GM18520 (cell line): ENCODE measurements around the gene UNCX.
"Not testable (repeated sequence)": the region's sequence is repeated elsewhere in the genome, so short reads cannot be mapped to it uniquely, and the experiment has no call there.

Experiments
- ATAC-seq: cut with Tn5 transposase; IDR thresholded peaks from one replicate; pipeline ENCODE4 v1.9.1; 2021; ENCODE audit not compliant: unreplicated experiment

UNCX gene

DNA sequence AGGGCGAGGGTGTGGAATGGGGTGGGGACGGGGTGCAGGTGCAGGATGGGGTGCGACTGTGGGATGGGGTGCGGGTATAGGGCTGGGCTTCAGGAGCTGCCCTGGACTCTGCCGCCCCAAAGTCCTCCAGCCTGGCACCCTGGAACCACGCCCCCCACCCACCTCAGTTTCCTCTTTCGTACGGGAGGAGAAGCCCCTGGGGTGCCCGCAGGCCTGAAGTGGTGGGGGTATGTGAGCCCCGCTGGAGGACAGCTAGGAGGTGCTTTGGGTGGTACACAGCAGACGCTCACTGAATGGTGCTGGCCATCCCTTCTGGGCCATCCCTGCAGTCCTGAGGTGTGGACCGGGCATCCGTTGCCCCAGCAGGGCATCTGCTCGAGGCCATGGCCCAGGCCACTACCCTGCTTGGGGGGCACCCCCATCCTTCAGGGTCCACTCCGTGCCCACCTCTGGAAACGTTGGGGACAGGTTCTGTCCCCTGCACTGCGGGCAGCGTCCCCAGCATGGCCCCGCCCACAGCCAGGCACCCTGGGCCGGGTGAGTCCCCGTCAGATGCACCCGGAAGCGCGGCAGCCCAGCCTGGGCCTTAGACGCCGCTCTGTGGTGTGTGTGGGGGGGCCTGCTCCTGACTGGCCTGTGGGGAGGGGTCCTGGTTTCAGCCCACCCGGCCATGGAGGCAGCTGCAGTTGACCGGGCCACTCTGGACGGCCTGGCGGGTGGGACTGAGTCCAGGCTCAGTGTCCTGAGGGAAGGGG lies 41.6 kb downstream of the UNCX start:
- no peak for ATAC-seq

GRCh38 chr7:1274876-1275375 lies 42.3 kb downstream of the UNCX start:
- no peak for ATAC-seq

DNA sequence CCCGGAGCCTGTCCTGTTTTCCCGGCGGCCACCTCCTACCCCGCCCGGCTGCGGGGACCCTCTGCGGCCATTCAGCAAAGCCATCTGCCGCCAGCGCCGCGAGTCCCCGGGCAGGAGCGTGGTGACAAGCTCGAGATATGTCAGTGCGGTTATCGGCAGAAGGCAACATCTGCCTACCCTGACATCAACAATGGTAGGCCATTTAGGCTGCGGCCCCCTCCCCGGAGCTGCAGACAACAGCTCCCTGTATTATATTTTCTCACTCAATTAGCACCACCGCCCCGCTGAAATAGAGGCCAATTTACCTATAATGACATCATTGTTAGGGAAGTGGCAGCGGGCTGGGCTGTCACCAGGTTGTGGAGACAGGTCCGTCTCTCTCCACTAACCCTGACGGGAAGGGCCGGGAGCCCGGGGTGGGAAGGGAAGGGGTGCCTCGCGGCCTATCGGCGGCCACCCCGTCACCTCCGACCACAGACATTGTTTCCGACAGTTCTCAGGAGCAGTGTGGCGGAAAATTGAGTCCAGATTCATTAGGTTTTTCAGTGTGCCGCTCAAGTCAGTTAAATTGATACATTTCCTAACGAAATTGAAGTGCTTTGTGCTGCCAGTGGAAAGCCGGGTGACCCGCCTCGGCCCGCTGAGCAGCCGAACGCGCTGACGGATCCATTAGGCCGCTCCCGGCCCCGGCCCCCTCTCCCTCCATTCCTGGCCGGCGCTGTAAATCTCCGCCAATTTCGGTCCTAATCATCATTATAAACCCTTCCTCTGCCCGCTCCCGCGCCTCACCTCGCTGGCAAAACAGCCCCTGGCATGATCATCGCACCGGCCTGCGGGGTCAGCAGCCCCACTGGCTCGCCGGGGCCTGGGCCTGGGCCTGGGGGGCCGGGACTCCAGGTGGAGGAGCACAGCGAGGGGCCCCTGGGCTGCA lies 43.0 kb downstream of the UNCX start:
- no peak for ATAC-seq

- no peak for ATAC-seq
Measured at GRCh38 chr7:1276626-1277175, 44.0 kb downstream of the UNCX start.

DNA sequence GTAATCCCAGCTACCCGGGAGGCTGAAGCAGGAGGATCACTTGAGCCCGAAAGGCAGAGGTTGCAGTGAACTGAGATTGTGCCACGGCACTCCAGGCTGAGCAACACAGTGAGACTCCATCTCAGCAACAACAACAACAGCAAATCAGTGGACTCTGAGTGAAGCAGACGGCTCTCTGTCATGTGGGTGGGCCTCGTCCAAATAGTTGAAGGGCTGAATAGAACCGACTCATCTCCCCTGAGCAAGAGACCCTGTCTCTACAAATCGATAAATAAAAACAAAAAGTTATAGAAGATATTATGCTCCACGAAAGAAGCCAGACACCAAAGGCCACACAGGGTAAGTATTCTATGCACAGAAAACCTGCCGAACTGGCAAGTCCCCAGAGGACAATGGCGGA lies 45.9 kb downstream of the UNCX start:
- no peak for ATAC-seq

GRCh38 chr7:1279041-1279440 lies 46.4 kb downstream of the UNCX start:
- no peak for ATAC-seq

GRCh38 chr7:1279895-1280294 lies 47.2 kb downstream of the UNCX start:
- ATAC-seq = not testable (repeated sequence)

GRCh38 chr7:1281068-1281467 lies 48.4 kb downstream of the UNCX start:
- no peak for ATAC-seq

DNA sequence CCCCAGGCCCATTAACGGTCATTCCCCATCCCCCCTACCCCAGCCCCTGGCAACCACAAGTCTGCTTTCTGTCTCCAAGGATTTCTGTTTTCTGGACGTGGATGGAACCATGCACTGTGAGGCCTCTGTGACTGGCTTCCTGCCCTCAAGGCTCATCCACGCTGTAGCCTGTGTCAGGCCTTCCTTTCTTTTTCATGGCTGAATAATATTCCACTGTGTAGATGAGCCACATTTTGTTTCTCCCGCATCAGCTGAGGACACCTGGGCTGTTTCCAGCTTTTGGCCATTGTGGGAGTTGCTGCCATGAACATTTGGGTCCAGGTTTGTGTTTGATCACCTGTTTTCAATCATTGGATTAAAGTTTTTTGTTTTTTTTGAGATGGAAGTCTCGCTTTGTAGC lies 50.0 kb downstream of the UNCX start:
- no peak for ATAC-seq

DNA sequence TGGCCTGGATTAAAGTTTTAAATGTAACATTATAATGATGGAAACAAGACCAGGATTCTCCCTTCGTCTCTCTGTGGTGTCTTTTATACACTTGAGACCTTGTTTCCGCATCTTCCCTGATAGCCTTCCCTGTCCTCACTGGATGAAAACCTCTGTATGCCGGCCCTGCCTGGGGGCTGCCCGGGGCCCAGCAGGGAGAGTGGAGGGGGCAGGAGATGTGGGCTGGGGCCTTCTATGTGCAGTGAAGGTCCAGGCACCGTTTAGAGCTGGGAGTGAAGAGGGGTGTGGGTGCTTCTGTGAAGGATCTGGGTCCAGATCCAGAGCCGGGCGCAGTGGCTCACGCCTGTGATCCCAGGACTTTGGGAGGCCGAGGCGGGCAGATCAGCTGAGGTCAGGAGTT lies 50.7 kb downstream of the UNCX start:
- ATAC-seq = no peak

- ATAC-seq = no peak
Measured at GRCh38 chr7:1283941-1284742, 51.5 kb downstream of the UNCX start.

DNA sequence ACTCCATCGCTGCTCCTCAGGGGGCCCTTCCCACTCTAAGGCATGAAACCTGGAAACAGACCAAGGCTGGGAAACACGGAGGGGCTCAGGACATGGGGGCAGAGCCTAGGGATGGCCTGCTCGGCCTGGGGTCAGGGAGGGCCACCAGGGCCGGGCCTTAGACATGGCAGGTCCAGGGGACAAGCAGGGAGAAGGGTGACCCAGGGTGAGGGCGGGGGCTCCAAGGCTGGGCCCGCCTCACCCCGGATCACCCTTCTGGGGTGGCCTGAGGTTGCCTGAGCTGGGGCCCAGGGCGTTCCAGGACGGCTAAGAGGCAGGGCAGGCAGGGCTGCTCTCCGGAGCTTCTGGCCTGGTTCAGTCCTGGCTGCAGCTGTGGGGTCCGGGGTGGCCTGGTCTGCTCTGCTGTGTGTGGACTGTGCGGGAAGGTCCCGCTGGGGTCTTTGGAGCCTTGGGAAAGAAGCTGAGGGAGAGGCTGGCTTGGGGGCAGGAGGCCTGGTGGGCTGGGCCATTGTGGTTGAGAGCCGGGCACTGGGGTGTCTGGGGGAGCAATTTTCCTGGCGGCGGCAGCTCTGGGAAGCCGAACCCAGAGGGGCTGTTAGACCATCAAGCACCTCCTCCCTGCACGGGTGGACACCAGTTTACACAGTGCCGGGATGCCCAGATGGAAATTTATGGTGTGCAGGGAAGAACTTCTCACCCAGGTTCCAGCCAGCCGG lies 52.2 kb downstream of the UNCX start:
- no peak for ATAC-seq

DNA sequence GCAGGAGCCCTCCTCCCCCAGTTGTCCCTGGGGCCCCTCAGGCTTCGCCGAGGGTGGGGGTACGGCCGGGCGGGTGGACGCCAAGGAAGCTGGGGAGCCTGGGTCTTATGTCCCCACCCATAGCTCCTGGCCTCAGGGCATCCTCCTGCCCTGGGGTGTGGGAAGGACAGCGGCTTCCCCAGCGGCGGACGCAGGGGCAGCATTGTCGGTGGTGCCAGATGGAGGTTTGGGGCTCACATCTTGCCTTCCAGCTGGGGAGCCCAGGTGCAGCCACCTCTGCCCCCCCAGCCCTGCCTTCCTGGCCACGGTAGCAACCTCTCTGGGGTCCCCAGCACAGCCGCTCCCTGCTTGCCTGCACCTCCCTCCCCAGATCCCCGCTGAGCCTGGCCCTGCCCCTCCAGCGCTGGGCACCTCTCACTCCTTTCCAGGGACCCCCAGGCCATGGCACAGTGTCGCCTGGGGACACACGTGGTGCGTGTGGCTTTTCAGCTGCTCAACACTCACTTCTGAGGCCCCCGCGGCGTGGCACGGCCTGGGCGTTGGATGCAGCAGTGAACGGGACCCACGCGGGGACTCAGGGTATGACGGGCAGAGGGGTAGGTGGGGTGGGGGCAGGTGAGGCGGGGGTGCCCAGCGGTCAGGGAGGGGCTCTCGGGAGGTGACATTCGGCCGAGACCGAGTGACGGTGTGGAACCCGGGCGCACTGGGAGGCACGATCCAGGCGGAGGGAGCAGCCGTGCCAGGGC lies 53.1 kb downstream of the UNCX start:
- no peak for ATAC-seq
